HG03432 (cell line): ENCODE results near the gene ARL5B.
"Not testable (repeated sequence)": the region's sequence is repeated elsewhere in the genome, so short reads cannot be mapped to it uniquely, and the experiment has no call there.

ENCODE experiments used
- ATAC-seq: cut with Tn5 transposase; IDR thresholded peaks from one replicate; pipeline ENCODE4 v1.9.1; 2021; ENCODE audit warnings: mild to moderate bottlenecking, moderate library complexity; ENCODE audit not compliant: unreplicated experiment

ARL5B gene

GRCh38 chr10:18659125-18659818 lies at the start of gene ARL5B:
TSS of gene ARL5B (plus strand) at chr10:18659431. CDS start at chr10:18659638, 207 bp downstream.
- ATAC-seq, result peak; percentile 93

DNA sequence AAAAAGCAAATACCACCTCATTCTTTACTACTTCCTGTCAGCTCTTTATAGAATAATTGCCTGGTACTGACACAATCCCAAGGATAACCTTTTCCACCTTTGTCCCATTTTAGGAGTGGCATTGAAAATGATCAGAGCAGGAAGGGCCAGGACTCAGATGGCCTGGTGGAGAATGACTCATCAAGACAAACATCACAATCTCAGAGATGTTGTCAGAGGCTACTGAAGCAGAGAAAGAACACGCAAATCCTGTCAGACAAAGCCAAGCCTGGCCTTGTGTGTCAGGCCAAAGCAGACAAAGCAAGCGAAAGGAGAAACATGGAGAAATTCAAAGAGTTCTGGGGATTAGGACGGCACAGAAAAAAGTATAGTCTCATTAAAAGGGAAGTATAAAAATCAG lies 48.7 kb upstream of the ARL5B start:
- no peak for ATAC-seq

DNA sequence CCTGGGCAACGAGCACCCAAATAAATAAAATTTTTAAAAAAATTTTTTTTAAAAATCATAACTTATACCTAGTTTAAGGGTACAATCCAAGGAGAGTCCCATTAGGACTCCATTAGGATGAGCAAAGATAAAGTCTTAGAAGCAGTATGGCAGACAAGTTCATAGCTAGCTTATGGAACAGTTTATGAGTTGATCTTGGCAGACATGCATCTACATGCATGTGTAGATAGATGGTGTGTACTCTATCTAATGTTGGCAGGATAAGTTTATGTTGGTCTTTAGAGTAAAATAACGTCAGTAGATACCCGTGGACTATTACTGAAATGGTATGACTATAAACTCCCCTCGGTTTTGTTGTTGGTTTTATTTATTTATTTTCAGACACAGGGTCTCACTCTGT lies 48.1 kb upstream of the ARL5B start:
- no peak for ATAC-seq

GRCh38 chr10:18615618-18616017 lies 43.6 kb upstream of the ARL5B start:
- ATAC-seq, result no peak

- no peak for ATAC-seq
These were observed 42.9 kb upstream of the ARL5B start for GRCh38 chr10:18616337-18616736.

GRCh38 chr10:18619016-18619415 lies 40.2 kb upstream of the ARL5B start:
- ATAC-seq, result no peak

DNA sequence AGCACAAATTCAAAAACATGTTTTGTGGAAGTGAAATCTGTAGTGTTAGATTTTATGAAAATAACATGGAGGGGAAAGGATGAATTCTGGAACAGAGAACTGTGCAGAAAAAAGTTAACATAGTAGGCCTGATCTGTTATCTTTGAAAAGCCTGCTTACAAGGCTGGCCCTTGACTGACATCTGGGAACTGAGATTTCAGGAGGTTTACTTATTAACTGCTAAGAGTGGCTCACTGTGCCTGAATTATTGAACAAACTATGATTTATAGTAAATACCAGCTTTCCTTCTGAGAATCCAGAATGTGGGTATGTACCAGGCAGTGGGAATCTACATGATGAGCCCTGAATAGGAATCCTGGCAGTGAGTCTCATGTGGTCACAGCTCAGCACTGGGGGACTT lies 38.4 kb upstream of the ARL5B start:
- no peak for ATAC-seq

- ATAC-seq, result not testable (repeated sequence)
These were observed 35.6 kb upstream of the ARL5B start for GRCh38 chr10:18623671-18624070.

- no peak for ATAC-seq
These were observed 33.3 kb upstream of the ARL5B start for GRCh38 chr10:18625886-18626285.

GRCh38 chr10:18627452-18628018 lies 31.7 kb upstream of the ARL5B start:
- ATAC-seq, result not testable (repeated sequence)

DNA sequence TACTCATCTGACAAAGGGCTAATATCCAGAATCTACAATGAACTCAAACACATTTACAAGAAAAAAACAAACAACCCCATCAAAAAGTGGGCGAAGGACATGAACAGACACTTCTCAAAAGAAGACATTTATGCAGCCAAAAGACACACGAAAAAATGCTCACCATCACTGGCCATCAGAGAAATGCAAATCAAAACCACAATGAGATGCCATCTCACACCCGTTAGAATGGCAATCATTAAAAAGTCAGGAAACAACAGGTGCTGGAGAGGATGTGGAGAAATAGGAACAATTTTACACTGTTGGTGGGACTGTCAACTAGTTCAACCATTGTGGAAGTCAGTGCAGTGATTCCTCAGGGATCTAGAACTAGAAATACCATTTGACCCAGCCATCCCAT lies 26.7 kb upstream of the ARL5B start:
- ATAC-seq, result not testable (repeated sequence)

GRCh38 chr10:18635995-18636394 lies 23.2 kb upstream of the ARL5B start:
- no peak for ATAC-seq

GRCh38 chr10:18637400-18637799 lies 21.8 kb upstream of the ARL5B start:
- ATAC-seq, result not testable (repeated sequence)

- ATAC-seq, result not testable (repeated sequence)
These were observed 19.5 kb upstream of the ARL5B start for GRCh38 chr10:18639719-18640118.

DNA sequence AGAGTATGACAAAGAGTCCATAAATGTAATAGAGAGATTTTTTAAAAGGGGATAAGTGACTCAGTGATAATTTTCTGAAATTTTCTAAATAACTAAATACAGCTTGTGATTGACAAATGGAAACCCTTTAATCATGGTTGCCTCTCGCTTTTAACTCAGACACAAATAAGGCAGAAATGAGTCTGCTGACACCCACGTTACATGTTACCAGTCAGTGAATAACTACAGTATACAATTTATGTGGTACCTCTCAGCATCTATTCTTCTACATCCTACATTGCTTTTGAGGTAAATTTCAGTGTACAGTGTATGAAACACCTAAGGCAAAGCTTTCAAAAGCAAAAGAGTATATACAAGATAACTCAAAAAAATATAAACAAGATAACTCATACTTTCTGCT lies 12.1 kb upstream of the ARL5B start:
- no peak for ATAC-seq

DNA sequence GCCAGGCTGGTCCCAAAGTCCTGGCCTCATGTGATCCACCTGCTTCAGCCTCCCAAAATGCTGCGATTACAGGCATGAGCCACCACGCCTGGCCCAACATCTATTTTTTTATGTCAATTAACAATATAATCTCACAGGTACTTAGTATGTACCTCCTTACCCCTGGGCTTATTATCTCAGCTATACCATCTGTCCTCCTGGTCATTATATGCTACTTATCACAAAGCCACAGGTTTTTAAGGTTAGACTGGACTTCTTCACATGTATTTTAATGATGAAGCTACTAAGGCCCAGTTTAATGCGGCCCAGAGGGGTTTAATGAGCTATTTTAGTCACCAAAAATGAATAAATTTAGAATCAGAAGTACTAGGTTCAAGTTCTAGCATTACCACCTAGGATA lies 11.3 kb upstream of the ARL5B start:
- ATAC-seq, result no peak

- ATAC-seq, result no peak
These were observed 9.8 kb upstream of the ARL5B start for GRCh38 chr10:18649364-18649959.

DNA sequence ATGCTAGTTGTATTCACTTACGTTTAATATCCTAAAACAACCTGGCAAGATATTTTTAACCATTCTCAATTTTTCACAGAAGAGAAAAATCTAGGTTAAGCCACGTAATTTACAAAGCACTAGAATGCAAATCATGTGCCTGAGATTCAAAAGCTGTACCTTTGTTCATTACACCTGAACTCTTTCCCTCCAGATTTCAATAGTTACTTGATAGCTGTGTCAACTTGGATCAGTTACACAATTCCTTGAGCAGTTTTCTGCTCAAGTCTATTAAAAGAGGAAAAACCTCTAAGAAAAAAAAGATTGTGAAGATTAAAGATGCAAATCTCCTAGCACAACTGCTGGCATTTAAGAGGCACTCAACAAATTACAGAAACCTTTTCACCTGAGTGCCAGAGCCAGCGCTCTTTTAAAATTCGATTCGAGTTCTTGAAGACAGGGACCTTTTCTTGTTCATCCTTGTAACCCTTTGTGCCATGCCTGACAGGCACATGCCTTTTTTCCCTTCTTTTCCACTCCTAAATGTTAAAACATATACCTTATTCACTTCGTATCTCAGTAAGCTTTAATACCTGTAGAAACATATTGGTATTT lies 8.7 kb upstream of the ARL5B start:
- no peak for ATAC-seq

GRCh38 chr10:18651324-18652007 lies 7.8 kb upstream of the ARL5B start, which contains the start of gene NSUN6:
TSS of gene NSUN6 (minus strand) at chr10:18651587. CDS start at chr10:18651203, 384 bp downstream.
- peak; percentile 99 for ATAC-seq

DNA sequence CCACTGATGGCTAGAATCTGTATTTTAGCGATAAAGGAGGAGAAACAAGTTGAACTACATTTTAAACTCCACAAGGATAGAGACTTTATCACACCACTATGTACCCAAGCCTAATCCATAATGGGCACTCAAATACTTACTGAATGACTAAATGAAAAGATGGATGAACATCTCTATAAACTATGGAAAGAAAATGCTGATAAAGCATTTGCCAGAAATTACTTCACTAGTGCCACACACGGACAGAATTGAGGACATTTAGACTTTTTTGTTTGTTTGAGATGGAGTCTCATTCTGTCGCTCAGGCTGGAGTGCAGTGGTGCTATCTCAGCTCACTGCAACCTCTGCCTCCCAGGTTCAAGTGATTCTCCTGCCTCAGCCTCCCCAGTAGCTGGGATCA lies 6.1 kb upstream of the ARL5B start:
- ATAC-seq, result no peak

- no peak for ATAC-seq
These were observed 2.5 kb upstream of the ARL5B start for GRCh38 chr10:18656724-18657123.
